HepG2 (cell line): Measurements from ENCODE around the gene ZNF629. TPM values are rescaled to one million over a fixed set of nuclear protein-coding genes. Genes with fewer than 3 reads are reported as not detected.

Source experiments
- ATAC-seq: fragments of 200-7000 bp; cut with Tn5 transposase; 3 replicates; pipeline ENCODE4 v1.9.1; 2020; ENCODE audit warnings: mild to moderate bottlenecking, moderate library complexity
- BruUV-seq: library from RNA; stranded (reverse); fragments of 400-500 nt; replicated peaks from 2 replicates; lab custom pipeline; 2021; lab: Mats Ljungman, UMichigan
- CTCF ChIA-PET: fragments of 300-600 bp; formaldehyde crosslinking; extraction: SDS; loops from one replicate; lab custom pipeline; 2021; ENCODE audit warnings: low total read pairs, inconsistent platforms, low intra/inter-chr PET ratio; lab: Yijun Ruan, JAX
- POLR2A ChIA-PET: fragments of 350-600 bp; sonication (Branson Sonifier 250); formaldehyde crosslinking; loops from one replicate; lab custom pipeline; 2020; ENCODE audit warnings: antibody characterized with exemption, inconsistent platforms; lab: Yijun Ruan, JAX
- DNase-seq: peaks from one replicate; pipeline ENCODE4 v3.0.0-alpha.2; 2015; ENCODE audit warnings: low spot score
- FAIRE-seq: peaks from 3 replicates; lab custom pipeline; 2011; peaks lifted over from hg19 to GRCh38; lab: Jason Lieb, UNC
- H2AFZ ChIP-seq: one replicate; pipeline ENCODE4 v1.6.1; 2011; ENCODE audit warnings: low read length, inconsistent platforms
- H3K27ac ChIP-seq: fragments of 300-600 bp; 3 replicates; pipeline ENCODE4 v1.8.0; 2011; ENCODE audit warnings: mixed run types, mild to moderate bottlenecking, mixed read lengths, low read length, inconsistent platforms; ENCODE audit not compliant: insufficient read depth; ENCODE audit errors: extremely low read length
- H3K27me3 ChIP-seq, 2 experiments: fragments of 200-600 bp in 1 of 2; 2 replicates in 1 of 2; 3 replicates in 1 of 2; pipeline versions ENCODE4 v1.6.0 to v1.8.0; 2011; ENCODE audit warnings: low read length in 2 of 2, mild to moderate bottlenecking in 2 of 2, moderate library complexity in 2 of 2, inconsistent platforms in 1 of 2; ENCODE audit not compliant: insufficient read depth in 2 of 2, control insufficient read depth in 1 of 2
- H3K36me3 ChIP-seq, 2 experiments: fragments of 200-600 bp in 1 of 2; replicated peaks in 1 of 2; 2 replicates in 1 of 2; 3 replicates in 1 of 2; pipeline versions ENCODE4 v1.5.1 to v1.8.0; 2011; ENCODE audit warnings: low read length in 2 of 2, inconsistent platforms in 1 of 2; ENCODE audit not compliant: insufficient read depth in 2 of 2, control insufficient read depth in 1 of 2
- H3K4me1 ChIP-seq: 2 replicates; pipeline ENCODE4 v1.5.1; 2012; ENCODE audit warnings: low read length, inconsistent platforms; ENCODE audit not compliant: insufficient read depth
- H3K4me2 ChIP-seq: 2 replicates; pipeline ENCODE4 v1.6.0; 2011; ENCODE audit warnings: low read depth, low read length, inconsistent platforms
- H3K4me3 ChIP-seq, 3 experiments: fragments of 200-600 bp in 1 of 3; sonication (generic), shearing (Covaris generic) in 1 of 3; replicated peaks in 1 of 3; 2 replicates each; pipeline ENCODE4 v1.5.1; 2011 to 2016; ENCODE audit warnings: low read length in 3 of 3, inconsistent platforms in 2 of 3, low read depth in 2 of 3, mild to moderate bottlenecking in 2 of 3, control low read depth in 1 of 3, mixed read lengths in 1 of 3; ENCODE audit not compliant: insufficient read depth in 1 of 3
- H3K79me2 ChIP-seq: one replicate; pipeline ENCODE4 v1.6.1; 2011; ENCODE audit warnings: low read length, inconsistent platforms; ENCODE audit not compliant: insufficient read depth
- H3K9ac ChIP-seq: 2 replicates; pipeline ENCODE4 v1.6.0; 2011; ENCODE audit warnings: mild to moderate bottlenecking, low read depth, low read length, inconsistent platforms; ENCODE audit not compliant: insufficient read depth
- H3K9me3 ChIP-seq: 2 replicates; pipeline ENCODE4 v1.5.1; 2012; ENCODE audit warnings: mild to moderate bottlenecking, low read length
- H4K20me1 ChIP-seq: 2 replicates; pipeline ENCODE4 v1.6.0; 2011; ENCODE audit warnings: inconsistent platforms, mild to moderate bottlenecking, low read length, moderate library complexity; ENCODE audit not compliant: insufficient read depth
- CHD4 ChIP-seq: fragments of 200-600 bp; sonication (generic); IDR thresholded peaks from 2 replicates; pipeline ENCODE4 v1.7.0; 2017; ENCODE audit warnings: mild to moderate bottlenecking, low read length, borderline replicate concordance
- KAT7 ChIP-seq: IDR thresholded peaks from 2 replicates; pipeline ENCODE4 v1.6.1; 2018; ENCODE audit warnings: borderline replicate concordance, missing compliant biosample characterization
- ZFY ChIP-seq: sonication (generic); formaldehyde crosslinking; IDR thresholded peaks from 2 replicates; pipeline ENCODE4 v1.4.0; 2020; ENCODE audit warnings: missing genetic modification reagents
- ZNF138 ChIP-seq: sonication (generic); formaldehyde crosslinking; IDR thresholded peaks from 2 replicates; pipeline ENCODE4 v1.5.0; 2020; ENCODE audit warnings: mild to moderate bottlenecking, low read depth, missing genetic modification reagents
- WGBS: methylation state at CpG from one replicate; pipeline ENCODE4 v1.1.6; 2017; ENCODE audit warnings: low lambda C conversion rate; 5-methylcytosine and 5-hydroxymethylcytosine counted together
- in situ Hi-C: cut with HindIII; loops from 2 replicates; pipeline ENCODE4 v1.10.0; 2017; ENCODE audit warnings: low pct_unique_long_range_greater_than_20kb; ENCODE audit not compliant: extremely low pct_ligation_motif_present
- intact Hi-C: fragments of 100-400 bp; cut with micrococcal nuclease; formaldehyde crosslinking; loops from one replicate; pipeline ENCODE4 v1.10.0; 2022; ENCODE audit not compliant: unreplicated experiment
- polyA plus RNA-seq, 8 experiments: library from polyadenylated mRNA; depleted of rRNA in 3 of 8; stranded (reverse) in 7 of 8; unstranded in 1 of 8; fragments of >200 nt; fragmentation: Illumina TruSeq in 4 of 8; extraction: Trizol in 4 of 8; gene quantifications; 2 replicates each; pipeline versions ENCODE4 v1.2.1 to v1.2.3, GENCODE V29; 2011 to 2016; ENCODE audit warnings: low read depth in 4 of 8, missing spikeins in 1 of 8, mixed read lengths in 1 of 8; ENCODE audit not compliant: insufficient read depth in 1 of 8
- total RNA-seq, 5 experiments: library from RNA; depleted of rRNA; stranded (reverse); fragments of >200 nt; fragmentation: Illumina TruSeq; extraction: Trizol; gene quantifications; 2 replicates each; pipeline ENCODE4 v1.2.3, GENCODE V29; 2016; ENCODE audit warnings: low read depth in 1 of 5
- TF ChIP-seq, protein P1 (sequence below): sonication (generic); formaldehyde crosslinking; IDR thresholded peaks from one replicate; pipeline ENCODE4 v1.5.1; 2020; ENCODE audit warnings: mild to moderate bottlenecking, missing genetic modification reagents; ENCODE audit errors: not compliant biosample characterization
- TF ChIP-seq, protein P2 (sequence below): sonication (generic); formaldehyde crosslinking; IDR thresholded peaks from 2 replicates; pipeline ENCODE4 v1.5.1; 2020; ENCODE audit warnings: missing genetic modification reagents, mild to moderate bottlenecking, borderline replicate concordance
- TF ChIP-seq, protein P3 (sequence below): sonication (generic); formaldehyde crosslinking; IDR thresholded peaks from 2 replicates; pipeline ENCODE4 v1.4.0; 2020; ENCODE audit warnings: missing genetic modification reagents, mild to moderate bottlenecking, borderline replicate concordance

The ZNF629 gene
- total and polyA plus RNA-seq, 2 of the 13 experiments (the other 11 are each of a cell fraction or from before 2014, with no cell fraction given): 6.1 to 16.5 TPM

DNA sequence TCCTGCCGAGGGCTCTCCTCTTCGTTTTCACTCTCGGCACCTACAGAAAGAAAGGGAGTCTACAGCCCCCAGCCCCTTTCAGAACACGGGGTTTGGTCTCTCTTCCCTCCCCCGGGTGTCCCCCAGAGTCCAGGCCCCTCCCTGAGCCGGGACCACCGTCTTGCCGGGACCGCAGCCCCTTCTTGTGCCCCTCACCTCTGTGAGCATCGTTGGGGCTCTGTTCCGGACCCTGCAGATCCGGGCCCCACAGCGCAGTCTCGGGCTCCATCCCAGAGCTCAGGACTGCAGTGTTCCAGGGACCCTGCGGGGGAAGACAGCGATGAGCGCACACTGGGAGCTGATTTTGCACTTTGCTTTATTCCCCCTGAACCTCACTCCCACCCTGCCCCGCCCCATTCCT lies 2.8 kb downstream of the ZNF629 start:
- ATAC-seq (no peak), FAIRE-seq (no peak), DNase-seq (no peak)
- Histone ChIP-seq H3K9ac (no peak overlapping the region), H4K20me1 (no peaks in the 10 kb centered on the region; the same call in 1 of the 2 replicates), H3K27me3 (no peaks in the 10 kb centered on the region; a peak in 1 of 5 replicates), H3K4me2 (no peak overlapping the region), H3K4me3 (no peak overlapping the region), H3K27ac (no peak overlapping the region), H3K79me2 (peaks cover 29% of the 10 kb centered on the region), H3K36me3 (peaks cover 19 to 29% of the 10 kb centered on the region in 2 experiments), H3K4me1 (peaks cover 30% of the 10 kb centered on the region), H2AFZ (no peak overlapping the region), H3K9me3 (no peaks in the 10 kb centered on the region)
- CTCF ChIA-PET: no interaction called here
- intact Hi-C loops (no loop called here), in situ Hi-C loops (no loop called here)
- 92% methylated on average over 18 of the region's 18 CpGs for WGBS
- POLR2A ChIA-PET: interaction anchor here (0.8 to 4.2 kb wide), 5 partner anchors 9 to 92 kb away, joined by 3 to 30 read pairs (median 9); no protein-coding TSS in a partner anchor
- no TSS peak for BruUV-seq
- TF ChIP-seq ZNF138 (CRISPR knock-in tag): no peak
- TF ChIP-seq, protein P1, sequence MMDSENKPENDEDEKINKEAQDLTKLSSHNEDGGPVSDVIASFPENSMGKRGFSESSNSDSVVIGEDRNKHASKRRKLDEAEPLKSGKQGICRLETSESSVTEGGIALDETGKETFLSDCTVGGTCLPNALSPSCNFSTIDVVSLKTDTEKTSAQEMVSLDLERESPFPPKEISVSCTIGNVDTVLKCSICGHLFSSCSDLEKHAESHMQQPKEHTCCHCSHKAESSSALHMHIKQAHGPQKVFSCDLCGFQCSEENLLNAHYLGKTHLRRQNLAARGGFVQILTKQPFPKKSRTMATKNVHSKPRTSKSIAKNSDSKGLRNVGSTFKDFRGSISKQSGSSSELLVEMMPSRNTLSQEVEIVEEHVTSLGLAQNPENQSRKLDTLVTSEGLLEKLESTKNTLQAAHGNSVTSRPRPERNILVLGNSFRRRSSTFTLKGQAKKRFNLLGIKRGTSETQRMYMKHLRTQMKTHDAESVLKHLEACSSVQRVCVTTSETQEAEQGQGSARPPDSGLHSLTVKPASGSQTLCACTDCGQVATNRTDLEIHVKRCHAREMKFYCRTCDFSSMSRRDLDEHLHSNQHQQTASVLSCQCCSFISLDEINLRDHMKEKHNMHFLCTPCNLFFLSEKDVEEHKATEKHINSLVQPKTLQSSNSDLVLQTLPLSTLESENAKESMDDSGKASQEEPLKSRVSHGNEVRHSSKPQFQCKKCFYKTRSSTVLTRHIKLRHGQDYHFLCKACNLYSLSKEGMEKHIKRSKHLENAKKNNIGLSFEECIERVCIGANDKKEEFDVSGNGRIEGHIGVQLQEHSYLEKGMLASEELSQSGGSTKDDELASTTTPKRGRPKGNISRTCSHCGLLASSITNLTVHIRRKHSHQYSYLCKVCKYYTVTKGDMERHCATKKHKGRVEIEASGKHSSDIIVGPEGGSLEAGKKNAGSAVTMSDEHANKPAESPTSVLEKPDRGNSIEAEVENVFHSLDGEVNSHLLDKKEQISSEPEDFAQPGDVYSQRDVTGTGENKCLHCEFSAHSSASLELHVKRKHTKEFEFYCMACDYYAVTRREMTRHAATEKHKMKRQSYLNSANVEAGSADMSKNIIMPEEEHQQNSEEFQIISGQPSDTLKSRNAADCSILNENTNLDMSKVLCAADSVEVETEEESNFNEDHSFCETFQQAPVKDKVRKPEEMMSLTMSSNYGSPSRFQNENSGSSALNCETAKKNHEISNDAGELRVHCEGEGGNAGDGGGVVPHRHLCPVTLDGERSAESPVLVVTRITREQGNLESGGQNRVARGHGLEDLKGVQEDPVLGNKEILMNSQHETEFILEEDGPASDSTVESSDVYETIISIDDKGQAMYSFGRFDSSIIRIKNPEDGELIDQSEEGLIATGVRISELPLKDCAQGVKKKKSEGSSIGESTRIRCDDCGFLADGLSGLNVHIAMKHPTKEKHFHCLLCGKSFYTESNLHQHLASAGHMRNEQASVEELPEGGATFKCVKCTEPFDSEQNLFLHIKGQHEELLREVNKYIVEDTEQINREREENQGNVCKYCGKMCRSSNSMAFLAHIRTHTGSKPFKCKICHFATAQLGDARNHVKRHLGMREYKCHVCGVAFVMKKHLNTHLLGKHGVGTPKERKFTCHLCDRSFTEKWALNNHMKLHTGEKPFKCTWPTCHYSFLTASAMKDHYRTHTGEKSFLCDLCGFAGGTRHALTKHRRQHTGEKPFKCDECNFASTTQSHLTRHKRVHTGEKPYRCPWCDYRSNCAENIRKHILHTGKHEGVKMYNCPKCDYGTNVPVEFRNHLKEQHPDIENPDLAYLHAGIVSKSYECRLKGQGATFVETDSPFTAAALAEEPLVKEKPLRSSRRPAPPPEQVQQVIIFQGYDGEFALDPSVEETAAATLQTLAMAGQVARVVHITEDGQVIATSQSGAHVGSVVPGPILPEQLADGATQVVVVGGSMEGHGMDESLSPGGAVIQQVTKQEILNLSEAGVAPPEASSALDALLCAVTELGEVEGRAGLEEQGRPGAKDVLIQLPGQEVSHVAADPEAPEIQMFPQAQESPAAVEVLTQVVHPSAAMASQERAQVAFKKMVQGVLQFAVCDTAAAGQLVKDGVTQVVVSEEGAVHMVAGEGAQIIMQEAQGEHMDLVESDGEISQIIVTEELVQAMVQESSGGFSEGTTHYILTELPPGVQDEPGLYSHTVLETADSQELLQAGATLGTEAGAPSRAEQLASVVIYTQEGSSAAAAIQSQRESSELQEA (CRISPR knock-in tag): no peak
- no peak for TF ChIP-seq KAT7 (CRISPR knock-in tag)
- TF ChIP-seq ZFY (CRISPR knock-in tag): no peak
- TF ChIP-seq, protein P2, sequence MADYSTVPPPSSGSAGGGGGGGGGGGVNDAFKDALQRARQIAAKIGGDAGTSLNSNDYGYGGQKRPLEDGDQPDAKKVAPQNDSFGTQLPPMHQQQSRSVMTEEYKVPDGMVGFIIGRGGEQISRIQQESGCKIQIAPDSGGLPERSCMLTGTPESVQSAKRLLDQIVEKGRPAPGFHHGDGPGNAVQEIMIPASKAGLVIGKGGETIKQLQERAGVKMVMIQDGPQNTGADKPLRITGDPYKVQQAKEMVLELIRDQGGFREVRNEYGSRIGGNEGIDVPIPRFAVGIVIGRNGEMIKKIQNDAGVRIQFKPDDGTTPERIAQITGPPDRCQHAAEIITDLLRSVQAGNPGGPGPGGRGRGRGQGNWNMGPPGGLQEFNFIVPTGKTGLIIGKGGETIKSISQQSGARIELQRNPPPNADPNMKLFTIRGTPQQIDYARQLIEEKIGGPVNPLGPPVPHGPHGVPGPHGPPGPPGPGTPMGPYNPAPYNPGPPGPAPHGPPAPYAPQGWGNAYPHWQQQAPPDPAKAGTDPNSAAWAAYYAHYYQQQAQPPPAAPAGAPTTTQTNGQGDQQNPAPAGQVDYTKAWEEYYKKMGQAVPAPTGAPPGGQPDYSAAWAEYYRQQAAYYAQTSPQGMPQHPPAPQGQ: no peak
- TF ChIP-seq CHD4: no peak
- TF ChIP-seq, protein P3, sequence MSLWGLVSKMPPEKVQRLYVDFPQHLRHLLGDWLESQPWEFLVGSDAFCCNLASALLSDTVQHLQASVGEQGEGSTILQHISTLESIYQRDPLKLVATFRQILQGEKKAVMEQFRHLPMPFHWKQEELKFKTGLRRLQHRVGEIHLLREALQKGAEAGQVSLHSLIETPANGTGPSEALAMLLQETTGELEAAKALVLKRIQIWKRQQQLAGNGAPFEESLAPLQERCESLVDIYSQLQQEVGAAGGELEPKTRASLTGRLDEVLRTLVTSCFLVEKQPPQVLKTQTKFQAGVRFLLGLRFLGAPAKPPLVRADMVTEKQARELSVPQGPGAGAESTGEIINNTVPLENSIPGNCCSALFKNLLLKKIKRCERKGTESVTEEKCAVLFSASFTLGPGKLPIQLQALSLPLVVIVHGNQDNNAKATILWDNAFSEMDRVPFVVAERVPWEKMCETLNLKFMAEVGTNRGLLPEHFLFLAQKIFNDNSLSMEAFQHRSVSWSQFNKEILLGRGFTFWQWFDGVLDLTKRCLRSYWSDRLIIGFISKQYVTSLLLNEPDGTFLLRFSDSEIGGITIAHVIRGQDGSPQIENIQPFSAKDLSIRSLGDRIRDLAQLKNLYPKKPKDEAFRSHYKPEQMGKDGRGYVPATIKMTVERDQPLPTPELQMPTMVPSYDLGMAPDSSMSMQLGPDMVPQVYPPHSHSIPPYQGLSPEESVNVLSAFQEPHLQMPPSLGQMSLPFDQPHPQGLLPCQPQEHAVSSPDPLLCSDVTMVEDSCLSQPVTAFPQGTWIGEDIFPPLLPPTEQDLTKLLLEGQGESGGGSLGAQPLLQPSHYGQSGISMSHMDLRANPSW (CRISPR knock-in tag): no peak
